IMR-90 (cell line): ENCODE measurements around the gene CACNG5. TPM values are rescaled to one million over a fixed set of nuclear protein-coding genes. Genes with fewer than 3 reads are reported as not detected.
A peak's percentile ranks its signal among the peaks of the same experiment; 100 is the strongest.

Experiments
- ATAC-seq: fragments of 200-7000 bp; cut with Tn5 transposase; 2 replicates; pipeline ENCODE4 v1.9.1; 2020; ENCODE audit warnings: low read depth, mild to moderate bottlenecking, moderate library complexity
- BruUV-seq: library from RNA; stranded (reverse); fragments of 400-500 nt; replicated peaks from 2 replicates; lab custom pipeline; 2021; lab: Mats Ljungman, UMichigan
- CTCF ChIA-PET: fragments of 300-600 bp; formaldehyde crosslinking; extraction: SDS; loops from one replicate; lab custom pipeline; 2021; ENCODE audit warnings: antibody characterized with exemption; lab: Yijun Ruan, JAX
- POLR2A ChIA-PET: fragments of 300-600 bp; sonication (Branson Sonifier 250); formaldehyde crosslinking; loops from one replicate; lab custom pipeline; 2022; ENCODE audit warnings: antibody characterized with exemption; ENCODE audit not compliant: unreplicated experiment; lab: Charles Lee
- DNase-seq: peaks from one replicate; pipeline ENCODE4 v3.0.0; 2013
- H2AFZ ChIP-seq: replicated peaks from 2 replicates; pipeline ENCODE3; 2013; ENCODE audit warnings: low read length, mild to moderate bottlenecking; ENCODE audit not compliant: poor library complexity
- H2AK5ac ChIP-seq: 2 replicates; pipeline ENCODE4 v1.6.1; 2013; ENCODE audit warnings: low read depth, low read length, inconsistent platforms
- H2AK9ac ChIP-seq: replicated peaks from 2 replicates; pipeline ENCODE3; 2013; ENCODE audit warnings: mild to moderate bottlenecking, low read depth, low read length, moderate library complexity; ENCODE audit not compliant: poor library complexity
- H2BK120ac ChIP-seq: 2 replicates; pipeline ENCODE4 v1.6.1; 2013; ENCODE audit warnings: low read depth, low read length, inconsistent platforms
- H2BK15ac ChIP-seq: 3 replicates; pipeline ENCODE4 v1.6.1; 2013; ENCODE audit warnings: low read depth, low read length, inconsistent platforms
- H2BK20ac ChIP-seq: 2 replicates; pipeline ENCODE4 v1.6.1; 2013; ENCODE audit warnings: low read depth, mild to moderate bottlenecking, inconsistent platforms, low read length, moderate library complexity
- H2BK5ac ChIP-seq: 2 replicates; pipeline ENCODE4 v1.6.1; 2013; ENCODE audit warnings: mild to moderate bottlenecking, low read depth, low read length, inconsistent platforms; ENCODE audit not compliant: poor library complexity, severe bottlenecking
- H3K14ac ChIP-seq: replicated peaks from 2 replicates; pipeline ENCODE4 v1.6.1; 2013; ENCODE audit warnings: low read depth, low read length, inconsistent platforms
- H3K18ac ChIP-seq: 2 replicates; pipeline ENCODE4 v1.6.1; 2013; ENCODE audit warnings: low read depth, low read length, control low read depth
- H3K23ac ChIP-seq: 2 replicates; pipeline ENCODE4 v1.6.1; 2013; ENCODE audit warnings: low read depth, low read length, inconsistent platforms
- H3K27ac ChIP-seq: 2 replicates; pipeline ENCODE4 v1.5.1; 2013; ENCODE audit warnings: mild to moderate bottlenecking, control low read depth, low read length; ENCODE audit not compliant: insufficient read depth
- H3K27me3 ChIP-seq: 2 replicates; pipeline ENCODE4 v1.6.1; 2013; ENCODE audit warnings: low read length; ENCODE audit not compliant: control insufficient read depth, insufficient read depth
- H3K36me3 ChIP-seq: 2 replicates; pipeline ENCODE4 v1.6.1; 2013; ENCODE audit warnings: low read length, mixed read lengths; ENCODE audit not compliant: control insufficient read depth, insufficient read depth
- H3K4ac ChIP-seq: 2 replicates; pipeline ENCODE4 v1.6.1; 2013; ENCODE audit warnings: low read depth, low read length, inconsistent platforms
- H3K4me1 ChIP-seq: 2 replicates; pipeline ENCODE4 v1.6.1; 2013; ENCODE audit warnings: low read length, mixed read lengths; ENCODE audit not compliant: control insufficient read depth, insufficient read depth
- H3K4me2 ChIP-seq: 2 replicates; pipeline ENCODE4 v1.6.1; 2013; ENCODE audit warnings: low read depth, mild to moderate bottlenecking, control low read depth, low read length, moderate library complexity
- H3K4me3 ChIP-seq: 2 replicates; pipeline ENCODE4 v1.5.1; 2013; ENCODE audit warnings: low read depth, mild to moderate bottlenecking, control low read depth, low read length, moderate library complexity; ENCODE audit not compliant: insufficient read depth
- H3K56ac ChIP-seq: 2 replicates; pipeline ENCODE4 v1.6.1; 2013; ENCODE audit warnings: low read length, inconsistent platforms; ENCODE audit not compliant: insufficient read depth; ENCODE audit errors: extremely low read depth
- H3K79me1 ChIP-seq, 2 experiments: 2 replicates each; pipeline ENCODE4 v1.6.1; 2013; ENCODE audit warnings: low read length in 2 of 2, inconsistent platforms in 1 of 2, low read depth in 1 of 2
- H3K9ac ChIP-seq: 2 replicates; pipeline ENCODE4 v1.6.1; 2013; ENCODE audit warnings: low read depth, low read length, control low read depth
- H3K9me1 ChIP-seq: 2 replicates; pipeline ENCODE4 v1.6.1; 2013; ENCODE audit warnings: low read length, inconsistent platforms; ENCODE audit not compliant: insufficient read depth
- H3K9me3 ChIP-seq: 2 replicates; pipeline ENCODE4 v1.6.1; 2013; ENCODE audit warnings: low read length; ENCODE audit not compliant: control insufficient read depth, insufficient read depth
- H4K20me1 ChIP-seq: 2 replicates; pipeline ENCODE4 v1.6.1; 2013; ENCODE audit warnings: low read length, inconsistent platforms; ENCODE audit not compliant: insufficient read depth
- H4K5ac ChIP-seq: 2 replicates; pipeline ENCODE4 v1.6.1; 2013; ENCODE audit warnings: mild to moderate bottlenecking, low read depth, low read length, control low read depth
- H4K8ac ChIP-seq, 2 experiments: 2 replicates each; pipeline ENCODE4 v1.6.1; 2013; ENCODE audit warnings: low read depth in 2 of 2, low read length in 2 of 2, control low read depth in 1 of 2, inconsistent platforms in 1 of 2
- H4K91ac ChIP-seq: 2 replicates; pipeline ENCODE4 v1.6.1; 2013; ENCODE audit warnings: low read depth, low read length, inconsistent platforms; ENCODE audit not compliant: insufficient read depth
- CEBPB ChIP-seq: IDR thresholded peaks from 2 replicates; pipeline ENCODE4 v1.6.1; 2012; ENCODE audit warnings: low read depth, low read length, improper control_type of control experiment
- CHD1 ChIP-seq: IDR thresholded peaks from 2 replicates; pipeline ENCODE4 v1.6.1; 2012; ENCODE audit warnings: low read depth, low read length, improper control_type of control experiment
- FOS ChIP-seq: fragments of 150-350 bp; IDR thresholded peaks from 2 replicates; pipeline ENCODE4 v1.6.1; 2016; ENCODE audit warnings: low read depth, low read length
- MAFK ChIP-seq: IDR thresholded peaks from 2 replicates; pipeline ENCODE4 v1.6.1; 2012; ENCODE audit warnings: low read depth, low read length, improper control_type of control experiment
- MAZ ChIP-seq: IDR thresholded peaks from 2 replicates; pipeline ENCODE4 v1.6.1; 2012; ENCODE audit warnings: low read depth, mild to moderate bottlenecking, low read length, improper control_type of control experiment, moderate library complexity, borderline replicate concordance
- MXI1 ChIP-seq: IDR thresholded peaks from 2 replicates; pipeline ENCODE4 v1.6.1; 2012; ENCODE audit warnings: low read depth, mild to moderate bottlenecking, low read length, moderate library complexity, borderline replicate concordance
- NFE2L2 ChIP-seq: fragments of 150-350 bp; IDR thresholded peaks from 2 replicates; pipeline ENCODE4 v1.6.1; 2016; ENCODE audit warnings: low read depth, mild to moderate bottlenecking, low read length
- POLR2A ChIP-seq: IDR thresholded peaks from 2 replicates; pipeline ENCODE4 v1.6.1; 2012; ENCODE audit warnings: mild to moderate bottlenecking, low read depth, low read length
- RAD21 ChIP-seq: IDR thresholded peaks from 2 replicates; pipeline ENCODE4 v1.6.1; 2012; ENCODE audit warnings: low read length, improper control_type of control experiment
- RCOR1 ChIP-seq: IDR thresholded peaks from 2 replicates; pipeline ENCODE4 v1.6.1; 2012; ENCODE audit warnings: mild to moderate bottlenecking, low read length, improper control_type of control experiment; ENCODE audit not compliant: insufficient replicate concordance
- RFX5 ChIP-seq: IDR thresholded peaks from 2 replicates; pipeline ENCODE4 v1.8.0; 2012; ENCODE audit warnings: low read depth, mild to moderate bottlenecking, low read length, moderate library complexity
- SMC3 ChIP-seq: fragments of 150-350 bp; IDR thresholded peaks from 2 replicates; pipeline ENCODE4 v1.6.1; 2016; ENCODE audit warnings: low read depth, mild to moderate bottlenecking, antibody characterized with exemption, low read length, moderate library complexity
- USF2 ChIP-seq: fragments of 150-350 bp; IDR thresholded peaks from 2 replicates; pipeline ENCODE4 v1.6.1; 2017; ENCODE audit warnings: mild to moderate bottlenecking, antibody characterized with exemption, low read length, low read depth
- WGBS, 2 experiments: methylation state at CpG; one replicate each; pipeline versions ENCODE4 v1.1.5 to v1.1.7; 2013; ENCODE audit warnings: missing lambda C conversion rate in 2 of 2; ENCODE audit not compliant: insufficient read length in 1 of 2; ENCODE audit errors: extremely low coverage in 2 of 2; 5-methylcytosine and 5-hydroxymethylcytosine counted together
- dilution Hi-C: fragments of 300-500 bp; cut with HindIII; formaldehyde crosslinking; loops from one replicate; pipeline ENCODE4 v1.14.3; 2018; ENCODE audit warnings: low sequenced_read_pairs; ENCODE audit not compliant: unreplicated experiment
- in situ Hi-C: fragments of 300-500 bp; cut with MboI; formaldehyde crosslinking; loops from 3 replicates; pipeline ENCODE4 v1.14.3; 2019; ENCODE audit warnings: low sequenced_read_pairs, inconsistent platforms, mixed read lengths
- intact Hi-C: fragments of 100-400 bp; cut with micrococcal nuclease; formaldehyde crosslinking; loops from 2 replicates; pipeline ENCODE4 v1.10.0; 2022
- polyA plus RNA-seq, 3 experiments: library from polyadenylated mRNA; depleted of rRNA; stranded (reverse); fragments of >200 nt; gene quantifications; 2 replicates each; pipeline ENCODE4 v1.2.3, GENCODE V29; 2012; ENCODE audit warnings: low replicate concordance in 1 of 3
- total RNA-seq: library from RNA; depleted of rRNA; stranded (reverse); fragments of >200 nt; gene quantifications from 2 replicates; pipeline ENCODE4 v1.2.3, GENCODE V29; 2012
- TF ChIP-seq, protein P1 (sequence below): fragments of 150-350 bp; IDR thresholded peaks from 2 replicates; pipeline ENCODE4 v1.6.1; 2016; ENCODE audit warnings: low read depth, mild to moderate bottlenecking, low read length, moderate library complexity, borderline replicate concordance
- TF ChIP-seq, protein P2 (sequence below): conservative IDR thresholded peaks from 2 replicates; pipeline ENCODE4 v1.5.1; 2012; ENCODE audit warnings: mild to moderate bottlenecking, low read depth, low read length, improper control_type of control experiment

Gene CACNG5
- total and polyA plus RNA-seq, 2 of the 4 experiments (the other 2 are of a cell fraction) = not detected

GRCh38 chr17:66910651-66911285, 75.9 kb downstream of the CACNG5 start:
- Histone ChIP-seq H4K20me1 (no peaks in the 10 kb centered on the region), H3K27ac (no peak overlapping the region), H3K9ac (no peak overlapping the region), H2AK5ac (no peak overlapping the region), H2BK15ac (no peak overlapping the region), H2BK20ac (no peak overlapping the region), H4K8ac (no peak overlapping the region), H3K27me3 (peaks cover 26% of the 10 kb centered on the region), H4K5ac (no peak overlapping the region), H2AFZ (no peak overlapping the region), H4K91ac (no peak overlapping the region), H3K36me3 (no peaks in the 10 kb centered on the region), H3K56ac (no peak overlapping the region), H3K4ac (no peak overlapping the region), H3K4me2 (no peak overlapping the region), H2BK120ac (no peak overlapping the region), H3K79me1 (no peaks in the 10 kb centered on the region), H3K4me3 (no peak overlapping the region), H3K9me3 (no peaks in the 10 kb centered on the region), H2AK9ac (peak overlapping the region; percentile 20), H3K14ac (no peak overlapping the region), H3K9me1 (peaks cover 6% of the 10 kb centered on the region; the same call in 1 of the 2 replicates), H3K4me1 (no peaks in the 10 kb centered on the region), H3K23ac (no peak overlapping the region), H2BK5ac (no peak overlapping the region), H3K18ac (no peak overlapping the region)
- DNase-seq (no peak), ATAC-seq (no peak)
- dilution Hi-C loops = no loop called here
- in situ Hi-C loops = no loop called here
- POLR2A ChIA-PET = no interaction called here
- 95% methylated on average over 10 of the region's 18 CpGs; no CpG with 5 or more reads in 1 of the 2 experiments for WGBS, 2 experiments
- intact Hi-C loops = no loop called here
- TF ChIP-seq CEBPB = no peak
- no peak for TF ChIP-seq FOS
- no peak for TF ChIP-seq MXI1
- TF ChIP-seq NFE2L2 = no peak
- no peak for TF ChIP-seq USF2
- no peak for TF ChIP-seq RFX5
- no peak for TF ChIP-seq MAFK
- TF ChIP-seq CHD1 = no peak
- no peak for TF ChIP-seq SMC3
- TF ChIP-seq, protein P1, sequence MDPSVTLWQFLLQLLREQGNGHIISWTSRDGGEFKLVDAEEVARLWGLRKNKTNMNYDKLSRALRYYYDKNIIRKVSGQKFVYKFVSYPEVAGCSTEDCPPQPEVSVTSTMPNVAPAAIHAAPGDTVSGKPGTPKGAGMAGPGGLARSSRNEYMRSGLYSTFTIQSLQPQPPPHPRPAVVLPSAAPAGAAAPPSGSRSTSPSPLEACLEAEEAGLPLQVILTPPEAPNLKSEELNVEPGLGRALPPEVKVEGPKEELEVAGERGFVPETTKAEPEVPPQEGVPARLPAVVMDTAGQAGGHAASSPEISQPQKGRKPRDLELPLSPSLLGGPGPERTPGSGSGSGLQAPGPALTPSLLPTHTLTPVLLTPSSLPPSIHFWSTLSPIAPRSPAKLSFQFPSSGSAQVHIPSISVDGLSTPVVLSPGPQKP = no peak
- no peak for TF ChIP-seq RCOR1
- no peak for TF ChIP-seq RAD21
- TF ChIP-seq, protein P2, sequence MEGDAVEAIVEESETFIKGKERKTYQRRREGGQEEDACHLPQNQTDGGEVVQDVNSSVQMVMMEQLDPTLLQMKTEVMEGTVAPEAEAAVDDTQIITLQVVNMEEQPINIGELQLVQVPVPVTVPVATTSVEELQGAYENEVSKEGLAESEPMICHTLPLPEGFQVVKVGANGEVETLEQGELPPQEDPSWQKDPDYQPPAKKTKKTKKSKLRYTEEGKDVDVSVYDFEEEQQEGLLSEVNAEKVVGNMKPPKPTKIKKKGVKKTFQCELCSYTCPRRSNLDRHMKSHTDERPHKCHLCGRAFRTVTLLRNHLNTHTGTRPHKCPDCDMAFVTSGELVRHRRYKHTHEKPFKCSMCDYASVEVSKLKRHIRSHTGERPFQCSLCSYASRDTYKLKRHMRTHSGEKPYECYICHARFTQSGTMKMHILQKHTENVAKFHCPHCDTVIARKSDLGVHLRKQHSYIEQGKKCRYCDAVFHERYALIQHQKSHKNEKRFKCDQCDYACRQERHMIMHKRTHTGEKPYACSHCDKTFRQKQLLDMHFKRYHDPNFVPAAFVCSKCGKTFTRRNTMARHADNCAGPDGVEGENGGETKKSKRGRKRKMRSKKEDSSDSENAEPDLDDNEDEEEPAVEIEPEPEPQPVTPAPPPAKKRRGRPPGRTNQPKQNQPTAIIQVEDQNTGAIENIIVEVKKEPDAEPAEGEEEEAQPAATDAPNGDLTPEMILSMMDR = no peak
- TF ChIP-seq MAZ = no peak
- TF ChIP-seq POLR2A = no peak
- CTCF ChIA-PET = no interaction called here
- no TSS peak for BruUV-seq
